Stimulated activated memory B cell treated with anti-CD40 and anti-IgM and Interleukin-4, amounts not matched to agents 10 μg/mL and 1 μg/mL and 100 μg/mL, for 72 hours (primary cell): ENCODE measurements around the gene RGS18.
"Not testable (repeated sequence)": the region's sequence is repeated elsewhere in the genome, so short reads cannot be mapped to it uniquely, and the experiment has no call there.

ENCODE experiments used
- ATAC-seq: fragments of 150-1000 bp; cut with Tn5 transposase; 2 replicates; pipeline ENCODE4 v1.10.0; 2021
- H3K27ac Mint-ChIP-seq: one replicate; pipeline ENCODE4 v1.8.0; 2022; ENCODE audit warnings: mild to moderate bottlenecking, mixed read lengths
- H3K27me3 Mint-ChIP-seq: one replicate; pipeline ENCODE4 v1.8.0; 2022; ENCODE audit warnings: mixed read lengths
- H3K36me3 Mint-ChIP-seq: one replicate; pipeline ENCODE4 v1.8.0; 2022; ENCODE audit warnings: mixed read lengths
- H3K4me1 Mint-ChIP-seq: one replicate; pipeline ENCODE4 v1.8.0; 2022; ENCODE audit warnings: mixed read lengths
- H3K4me3 Mint-ChIP-seq: one replicate; pipeline ENCODE4 v1.8.0; 2022; ENCODE audit warnings: mild to moderate bottlenecking, moderate library complexity, mixed read lengths
- H3K9me3 Mint-ChIP-seq: one replicate; pipeline ENCODE4 v1.8.0; 2022; ENCODE audit warnings: mixed read lengths

The RGS18 gene

GRCh38 chr1:192153276-192153675 lies 5.0 kb upstream of the RGS18 start:
- no peak for ATAC-seq
- no peak overlapping the region for H3K4me3 Mint-ChIP-seq
- no peaks in the 10 kb centered on the region for H3K27me3 Mint-ChIP-seq
- H3K36me3 Mint-ChIP-seq: no peaks in the 10 kb centered on the region
- no peaks in the 10 kb centered on the region for H3K9me3 Mint-ChIP-seq
- no peak overlapping the region for H3K27ac Mint-ChIP-seq
- no peaks in the 10 kb centered on the region for H3K4me1 Mint-ChIP-seq

- ATAC-seq: no peak
- Mint-ChIP-seq H3K36me3 (no peaks in the 10 kb centered on the region), H3K27me3 (no peaks in the 10 kb centered on the region), H3K4me3 (no peak overlapping the region), H3K9me3 (peaks cover 3% of the 10 kb centered on the region), H3K4me1 (no peaks in the 10 kb centered on the region), H3K27ac (no peak overlapping the region)
Measured at GRCh38 chr1:192157067-192157466, 1.2 kb upstream of the RGS18 start.

- no peak for ATAC-seq
- Mint-ChIP-seq H3K4me3 (no peak overlapping the region), H3K9me3 (peaks cover 3% of the 10 kb centered on the region), H3K36me3 (no peaks in the 10 kb centered on the region), H3K27ac (no peak overlapping the region), H3K27me3 (no peaks in the 10 kb centered on the region), H3K4me1 (no peaks in the 10 kb centered on the region)
Measured at GRCh38 chr1:192159014-192159413, 752 bp downstream of the RGS18 start.

GRCh38 chr1:192159781-192160180 lies 1.5 kb downstream of the RGS18 start:
- Mint-ChIP-seq H3K9me3 (peaks cover 3% of the 10 kb centered on the region), H3K36me3 (no peaks in the 10 kb centered on the region), H3K4me3 (no peak overlapping the region), H3K27ac (no peak overlapping the region), H3K27me3 (no peaks in the 10 kb centered on the region), H3K4me1 (no peaks in the 10 kb centered on the region)
- ATAC-seq: no peak

GRCh38 chr1:192160196-192160595 lies 1.9 kb downstream of the RGS18 start:
- H3K27ac Mint-ChIP-seq: no peak overlapping the region
- H3K36me3 Mint-ChIP-seq: no peaks in the 10 kb centered on the region
- H3K27me3 Mint-ChIP-seq: no peaks in the 10 kb centered on the region
- H3K4me3 Mint-ChIP-seq: no peak overlapping the region
- no peaks in the 10 kb centered on the region for H3K4me1 Mint-ChIP-seq
- H3K9me3 Mint-ChIP-seq: peaks cover 3% of the 10 kb centered on the region
- no peak for ATAC-seq

GRCh38 chr1:192161976-192162375 lies 3.7 kb downstream of the RGS18 start:
- Mint-ChIP-seq H3K4me1 (no peaks in the 10 kb centered on the region), H3K9me3 (peaks cover 6% of the 10 kb centered on the region), H3K36me3 (no peaks in the 10 kb centered on the region), H3K4me3 (no peak overlapping the region), H3K27me3 (no peaks in the 10 kb centered on the region), H3K27ac (no peak overlapping the region)
- ATAC-seq: no peak

- Mint-ChIP-seq H3K9me3 (peaks cover 6% of the 10 kb centered on the region), H3K4me3 (no peak overlapping the region), H3K4me1 (no peaks in the 10 kb centered on the region), H3K36me3 (no peaks in the 10 kb centered on the region), H3K27me3 (no peaks in the 10 kb centered on the region), H3K27ac (no peak overlapping the region)
- no peak for ATAC-seq
Measured at GRCh38 chr1:192162376-192162775, 4.1 kb downstream of the RGS18 start.

- H3K27ac Mint-ChIP-seq, H3K36me3 Mint-ChIP-seq, H3K9me3 Mint-ChIP-seq, H3K4me1 Mint-ChIP-seq, ATAC-seq, H3K27me3 Mint-ChIP-seq, H3K4me3 Mint-ChIP-seq: not testable (repeated sequence)
Measured at GRCh38 chr1:192165002-192165401, 6.7 kb downstream of the RGS18 start.

- no peak for ATAC-seq
- peaks cover 3% of the 10 kb centered on the region for H3K9me3 Mint-ChIP-seq
Measured at GRCh38 chr1:192167011-192167410, 8.7 kb downstream of the RGS18 start.

GRCh38 chr1:192167911-192168700 lies 9.8 kb downstream of the RGS18 start:
- H3K27ac Mint-ChIP-seq: no peak overlapping the region
- H3K4me3 Mint-ChIP-seq: no peak overlapping the region
- ATAC-seq: no peak
- H3K27me3 Mint-ChIP-seq: no peaks in the 10 kb centered on the region
- no peaks in the 10 kb centered on the region for H3K36me3 Mint-ChIP-seq
- H3K9me3 Mint-ChIP-seq: peaks cover 3% of the 10 kb centered on the region
- no peaks in the 10 kb centered on the region for H3K4me1 Mint-ChIP-seq

More at GRCh38 chr1:192167011-192167410, 8.7 kb downstream of the RGS18 start:
- no peaks in the 10 kb centered on the region for H3K36me3 Mint-ChIP-seq
- no peaks in the 10 kb centered on the region for H3K4me1 Mint-ChIP-seq
- H3K27ac Mint-ChIP-seq: no peak overlapping the region
- no peak overlapping the region for H3K4me3 Mint-ChIP-seq
- H3K27me3 Mint-ChIP-seq: no peaks in the 10 kb centered on the region

- peaks cover 3% of the 10 kb centered on the region for H3K9me3 Mint-ChIP-seq
- H3K27me3 Mint-ChIP-seq: no peaks in the 10 kb centered on the region
- H3K4me1 Mint-ChIP-seq: no peaks in the 10 kb centered on the region
- no peaks in the 10 kb centered on the region for H3K36me3 Mint-ChIP-seq
- no peak overlapping the region for H3K27ac Mint-ChIP-seq
- no peak for ATAC-seq
- no peak overlapping the region for H3K4me3 Mint-ChIP-seq
Measured at GRCh38 chr1:192168964-192169363, 10.7 kb downstream of the RGS18 start.

- no peak for ATAC-seq
- no peak overlapping the region for H3K4me3 Mint-ChIP-seq
- no peaks in the 10 kb centered on the region for H3K36me3 Mint-ChIP-seq
- H3K27me3 Mint-ChIP-seq: no peaks in the 10 kb centered on the region
- H3K4me1 Mint-ChIP-seq: no peaks in the 10 kb centered on the region
- H3K27ac Mint-ChIP-seq: no peak overlapping the region
- peaks cover 3% of the 10 kb centered on the region for H3K9me3 Mint-ChIP-seq
Measured at GRCh38 chr1:192170196-192170984, 12.1 kb downstream of the RGS18 start.

GRCh38 chr1:192171123-192171522 lies 12.9 kb downstream of the RGS18 start:
- Mint-ChIP-seq H3K27me3 (no peaks in the 10 kb centered on the region), H3K4me1 (no peaks in the 10 kb centered on the region), H3K9me3 (peaks cover 3% of the 10 kb centered on the region), H3K36me3 (no peaks in the 10 kb centered on the region), H3K27ac (no peak overlapping the region), H3K4me3 (no peak overlapping the region)
- no peak for ATAC-seq

- Mint-ChIP-seq H3K36me3 (no peaks in the 10 kb centered on the region), H3K4me1 (no peaks in the 10 kb centered on the region), H3K4me3 (no peak overlapping the region), H3K9me3 (peaks cover 4% of the 10 kb centered on the region), H3K27ac (no peak overlapping the region), H3K27me3 (no peaks in the 10 kb centered on the region)
- ATAC-seq: no peak
Measured at GRCh38 chr1:192175971-192176370, 17.7 kb downstream of the RGS18 start.

GRCh38 chr1:192183788-192184187 lies 25.5 kb downstream of the RGS18 start:
- Mint-ChIP-seq H3K9me3 (peaks cover under 1% of the 10 kb centered on the region), H3K36me3 (no peaks in the 10 kb centered on the region), H3K27me3 (no peaks in the 10 kb centered on the region), H3K4me1 (no peaks in the 10 kb centered on the region), H3K4me3 (no peak overlapping the region), H3K27ac (no peak overlapping the region)
- ATAC-seq: peak; percentile 12

- no peaks in the 10 kb centered on the region for H3K9me3 Mint-ChIP-seq
- no peaks in the 10 kb centered on the region for H3K36me3 Mint-ChIP-seq
- no peak overlapping the region for H3K4me3 Mint-ChIP-seq
- no peaks in the 10 kb centered on the region for H3K4me1 Mint-ChIP-seq
- H3K27ac Mint-ChIP-seq: no peak overlapping the region
- H3K27me3 Mint-ChIP-seq: no peaks in the 10 kb centered on the region
- ATAC-seq: no peak
Measured at GRCh38 chr1:192186197-192186596, 27.9 kb downstream of the RGS18 start.
